HCT116 (cell line): Measurements from ENCODE around the gene TSC22D3. TPM values are rescaled to one million over a fixed set of nuclear protein-coding genes. Genes with fewer than 3 reads are reported as not detected.

ENCODE experiments used
- ATAC-seq: fragments of 200-7000 bp; cut with Tn5 transposase; 2 replicates; pipeline ENCODE4 v1.9.1; 2020; ENCODE audit warnings: mild to moderate bottlenecking, moderate library complexity
- BruUV-seq: library from RNA; stranded (reverse); fragments of 400-500 nt; replicated peaks from 2 replicates; lab custom pipeline; 2021; lab: Mats Ljungman, UMichigan
- CTCF ChIA-PET: fragments of 300-600 bp; sonication (Branson Sonifier 250); formaldehyde crosslinking; loops from one replicate; lab custom pipeline; 2021; ENCODE audit warnings: antibody characterized with exemption; lab: Charles Lee
- POLR2A ChIA-PET: fragments of 300-600, 350-600 bp; sonication (Branson Sonifier 250); formaldehyde crosslinking; loops from one replicate; lab custom pipeline; 2021; ENCODE audit warnings: antibody characterized with exemption; lab: Charles Lee
- RAD21 ChIA-PET, 2 experiments: fragments of 300-600 bp; sonication (Branson Sonifier 250); formaldehyde crosslinking; loops; one replicate each; lab custom pipeline; 2023; ENCODE audit warnings: low total read pairs in 2 of 2; ENCODE audit not compliant: uncharacterized antibody in 2 of 2, unreplicated experiment in 2 of 2, low non-redundant PET in 1 of 2; lab: Charles Lee
- DNase-seq: peaks from one replicate; pipeline ENCODE4 v3.0.0-alpha.2; 2010; ENCODE audit warnings: low read depth, low spot score
- H2AFZ ChIP-seq: fragments of 200-600 bp; shearing (Covaris generic), sonication (generic); 2 replicates; pipeline ENCODE4 v1.6.1; 2017; ENCODE audit warnings: low read depth, mixed run types, mixed read lengths, antibody characterized with exemption, low read length; ENCODE audit not compliant: poor library complexity, severe bottlenecking
- H3K27ac ChIP-seq: 2 replicates; pipeline ENCODE4 v1.5.1; 2012; ENCODE audit warnings: low read depth, low read length
- H3K27me3 ChIP-seq: fragments of 200-600 bp; sonication (generic); 2 replicates; pipeline ENCODE4 v1.6.1; 2016; ENCODE audit warnings: mixed run types, low read length, mixed read lengths; ENCODE audit not compliant: insufficient read depth
- H3K36me3 ChIP-seq, 2 experiments: fragments of 200-500 bp in 1 of 2; fragments of 200-600 bp in 1 of 2; sonication (Bioruptor generic) in 1 of 2; sonication (generic) in 1 of 2; 2 replicates each; pipeline versions ENCODE4 v1.5.1 to v1.6.1; 2014 to 2016; ENCODE audit warnings: low read length in 2 of 2, inconsistent platforms in 1 of 2, mixed read lengths in 1 of 2, mixed run types in 1 of 2; ENCODE audit not compliant: insufficient read depth in 2 of 2, control insufficient read depth in 1 of 2
- H3K4me1 ChIP-seq, 2 experiments: fragments of 200-600 bp in 1 of 2; sonication (generic) in 1 of 2; 2 replicates each; pipeline versions ENCODE4 v1.5.1 to v1.6.1; 2012 to 2017; ENCODE audit warnings: low read length in 2 of 2, inconsistent platforms in 1 of 2, mild to moderate bottlenecking in 1 of 2, mixed read lengths in 1 of 2, mixed run types in 1 of 2, moderate library complexity in 1 of 2; ENCODE audit not compliant: insufficient read depth in 2 of 2, control insufficient read depth in 1 of 2
- H3K4me2 ChIP-seq: fragments of 200-600 bp; sonication (generic); 2 replicates; pipeline ENCODE4 v1.6.1; 2017; ENCODE audit warnings: mixed run types, low read length, mixed read lengths
- H3K4me3 ChIP-seq, 2 experiments: fragments of 200-600 bp in 1 of 2; sonication (generic) in 1 of 2; replicated peaks in 1 of 2; 2 replicates each; pipeline ENCODE4 v1.5.1; 2011 to 2016; ENCODE audit warnings: low read length in 2 of 2, control low read depth in 1 of 2, low read depth in 1 of 2, mild to moderate bottlenecking in 1 of 2, mixed read lengths in 1 of 2, mixed run types in 1 of 2
- H3K79me2 ChIP-seq: fragments of 200-600 bp; sonication (generic); 2 replicates; pipeline ENCODE4 v1.6.1; 2017; ENCODE audit warnings: mild to moderate bottlenecking, mixed run types, low read length, moderate library complexity, mixed read lengths; ENCODE audit not compliant: insufficient read depth
- H3K9ac ChIP-seq: fragments of 200-600 bp; sonication (generic); 2 replicates; pipeline ENCODE4 v1.6.1; 2016; ENCODE audit warnings: low read length, mixed read lengths
- H3K9me2 ChIP-seq: fragments of 200-600 bp; sonication (generic), shearing (Covaris generic); 2 replicates; pipeline ENCODE4 v1.6.1; 2017; ENCODE audit warnings: mixed run types, mild to moderate bottlenecking, moderate library complexity; ENCODE audit not compliant: insufficient read depth
- H3K9me3 ChIP-seq, 2 experiments: fragments of 200-500 bp in 1 of 2; fragments of 200-600 bp in 1 of 2; sonication (Bioruptor generic) in 1 of 2; sonication (generic) in 1 of 2; 2 replicates each; pipeline ENCODE4 v1.6.1; 2014 to 2017; ENCODE audit warnings: low read length in 2 of 2, mixed read lengths in 2 of 2, inconsistent platforms in 1 of 2, low read depth in 1 of 2, mild to moderate bottlenecking in 1 of 2, mixed run types in 1 of 2, moderate library complexity in 1 of 2; ENCODE audit not compliant: control insufficient read depth in 1 of 2, insufficient read depth in 1 of 2
- H4K20me1 ChIP-seq: fragments of 200-600 bp; sonication (generic), shearing (Covaris generic); 2 replicates; pipeline ENCODE4 v1.6.1; 2017; ENCODE audit warnings: mixed run types, mild to moderate bottlenecking, moderate library complexity; ENCODE audit not compliant: insufficient read depth
- EGR1 ChIP-seq: IDR thresholded peaks from 2 replicates; pipeline ENCODE4 v1.6.1; 2012; ENCODE audit warnings: low read depth
- ELF1 ChIP-seq: IDR thresholded peaks from 2 replicates; pipeline ENCODE4 v1.6.1; 2012; ENCODE audit warnings: low read depth, borderline replicate concordance
- EZH2 ChIP-seq: fragments of 200-600 bp; sonication (generic); IDR thresholded peaks from 2 replicates; pipeline ENCODE4 v1.6.1; 2017; ENCODE audit warnings: antibody characterized with exemption, mixed run types
- EZH2phosphoT487 ChIP-seq: fragments of 200-600 bp; IDR thresholded peaks from 2 replicates; pipeline ENCODE4 v1.6.1; 2018; ENCODE audit warnings: antibody characterized with exemption, borderline replicate concordance
- MAX ChIP-seq: IDR thresholded peaks from 2 replicates; pipeline ENCODE4 v1.6.1; 2012
- POLR2A ChIP-seq: IDR thresholded peaks from 2 replicates; pipeline ENCODE4 v1.7.0; 2011; ENCODE audit warnings: borderline replicate concordance; ENCODE audit not compliant: insufficient read depth, insufficient read length; ENCODE audit errors: extremely low read depth
- RAD21 ChIP-seq: IDR thresholded peaks from 2 replicates; pipeline ENCODE4 v1.6.1; 2012; ENCODE audit warnings: low read depth, mild to moderate bottlenecking
- REST ChIP-seq: IDR thresholded peaks from 2 replicates; pipeline ENCODE4 v1.6.1; 2012; ENCODE audit warnings: low read depth
- SP1 ChIP-seq: IDR thresholded peaks from 2 replicates; pipeline ENCODE4 v1.6.1; 2012; ENCODE audit warnings: low read depth
- SRF ChIP-seq: IDR thresholded peaks from 2 replicates; pipeline ENCODE4 v1.6.1; 2012; ENCODE audit warnings: low read depth
- ZFX ChIP-seq: fragments of 450-650 bp; IDR thresholded peaks from 2 replicates; pipeline ENCODE4 v1.6.1; 2017
- intact Hi-C: fragments of 100-400 bp; cut with micrococcal nuclease; formaldehyde crosslinking; loops from 2 replicates; pipeline ENCODE4 v1.10.0; 2022
- total RNA-seq: library from RNA; stranded (reverse); gene quantifications from one replicate; pipeline ENCODE4 v1.2.1, GENCODE V29; 2021; ENCODE audit not compliant: unreplicated experiment

The TSC22D3 gene
- total RNA-seq, 1 experiment from 2014 or later: 24.6 TPM

- H4K20me1 ChIP-seq: no peaks in the 10 kb centered on the region
- no peaks in the 10 kb centered on the region for H3K36me3 ChIP-seq
- TF ChIP-seq EZH2 (no peak), EGR1 (no peak), ZFX (no peak), REST (no peak), SRF (no peak), EZH2phosphoT487 (no peak), POLR2A (no peak), RAD21 (no peak), SP1 (no peak), MAX (no peak), ELF1 (no peak)
- H3K4me2 ChIP-seq: no peak overlapping the region
- ATAC-seq: no peak
- peaks cover 19 to 21% of the 10 kb centered on the region in 2 experiments for H3K4me1 ChIP-seq
- POLR2A ChIA-PET: no interaction called here
- intact Hi-C loops: no loop called here
- H3K27me3 ChIP-seq: no peaks in the 10 kb centered on the region
- no peaks in the 10 kb centered on the region for H3K79me2 ChIP-seq
- H3K9me3 ChIP-seq: no peaks in the 10 kb centered on the region
- no TSS peak for BruUV-seq
- RAD21 ChIA-PET: no interaction called here
- H2AFZ ChIP-seq: no peak overlapping the region
- no peak overlapping the region for H3K4me3 ChIP-seq
- CTCF ChIA-PET: no interaction called here
- DNase-seq: no peak
- no peaks in the 10 kb centered on the region for H3K9me2 ChIP-seq
- H3K9ac ChIP-seq: no peak overlapping the region
- H3K27ac ChIP-seq: no peak overlapping the region
These were observed 105.5 kb downstream of the TSC22D3 start for GRCh38 chrX:107669885-107670628.
